ENCODE measurements around the gene EEA1.

DNA sequence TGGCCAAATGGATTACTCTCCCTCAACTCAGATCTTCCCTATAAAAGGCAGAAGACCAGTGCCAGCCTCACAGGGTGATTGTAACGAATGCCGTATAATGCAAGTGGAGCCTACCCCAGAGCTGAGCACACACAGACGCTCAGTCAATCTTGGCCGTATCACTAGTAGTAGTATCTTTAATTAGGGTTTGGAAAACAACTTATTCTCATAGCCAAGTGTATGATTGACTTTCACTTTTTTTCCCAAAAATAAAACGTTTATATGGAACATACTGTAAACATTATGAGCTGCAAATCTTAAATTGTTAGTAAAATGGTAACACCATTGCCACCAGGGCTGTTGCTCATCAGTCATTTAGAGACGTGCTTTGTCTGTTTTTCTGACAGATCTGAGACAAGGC lies 195.9 kb downstream of the EEA1 start:
- no peak for TF ChIP-seq TBL1XR1 (IDR thresholded peaks at IDR 0.05; ENCODE audit: low read depth, low read length)
- TF ChIP-seq POLR2A (IDR thresholded peaks at IDR 0.05; ENCODE audit: low read depth, low read length): no peak
- no peak for TF ChIP-seq CBFB (IDR thresholded peaks at IDR 0.05; ENCODE audit: low read depth)
- TF ChIP-seq, protein P1, sequence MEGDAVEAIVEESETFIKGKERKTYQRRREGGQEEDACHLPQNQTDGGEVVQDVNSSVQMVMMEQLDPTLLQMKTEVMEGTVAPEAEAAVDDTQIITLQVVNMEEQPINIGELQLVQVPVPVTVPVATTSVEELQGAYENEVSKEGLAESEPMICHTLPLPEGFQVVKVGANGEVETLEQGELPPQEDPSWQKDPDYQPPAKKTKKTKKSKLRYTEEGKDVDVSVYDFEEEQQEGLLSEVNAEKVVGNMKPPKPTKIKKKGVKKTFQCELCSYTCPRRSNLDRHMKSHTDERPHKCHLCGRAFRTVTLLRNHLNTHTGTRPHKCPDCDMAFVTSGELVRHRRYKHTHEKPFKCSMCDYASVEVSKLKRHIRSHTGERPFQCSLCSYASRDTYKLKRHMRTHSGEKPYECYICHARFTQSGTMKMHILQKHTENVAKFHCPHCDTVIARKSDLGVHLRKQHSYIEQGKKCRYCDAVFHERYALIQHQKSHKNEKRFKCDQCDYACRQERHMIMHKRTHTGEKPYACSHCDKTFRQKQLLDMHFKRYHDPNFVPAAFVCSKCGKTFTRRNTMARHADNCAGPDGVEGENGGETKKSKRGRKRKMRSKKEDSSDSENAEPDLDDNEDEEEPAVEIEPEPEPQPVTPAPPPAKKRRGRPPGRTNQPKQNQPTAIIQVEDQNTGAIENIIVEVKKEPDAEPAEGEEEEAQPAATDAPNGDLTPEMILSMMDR (IDR thresholded peaks at IDR 0.05 in 2 of 3, conservative IDR thresholded peaks at IDR 0.05 in 1 of 3; ENCODE audit: control insufficient read depth in 2 of 3, extremely low read depth in 1 of 3, insufficient read depth in 1 of 3, low read depth in 3 of 3, low read length in 3 of 3): no peak
- TF ChIP-seq, protein P2, sequence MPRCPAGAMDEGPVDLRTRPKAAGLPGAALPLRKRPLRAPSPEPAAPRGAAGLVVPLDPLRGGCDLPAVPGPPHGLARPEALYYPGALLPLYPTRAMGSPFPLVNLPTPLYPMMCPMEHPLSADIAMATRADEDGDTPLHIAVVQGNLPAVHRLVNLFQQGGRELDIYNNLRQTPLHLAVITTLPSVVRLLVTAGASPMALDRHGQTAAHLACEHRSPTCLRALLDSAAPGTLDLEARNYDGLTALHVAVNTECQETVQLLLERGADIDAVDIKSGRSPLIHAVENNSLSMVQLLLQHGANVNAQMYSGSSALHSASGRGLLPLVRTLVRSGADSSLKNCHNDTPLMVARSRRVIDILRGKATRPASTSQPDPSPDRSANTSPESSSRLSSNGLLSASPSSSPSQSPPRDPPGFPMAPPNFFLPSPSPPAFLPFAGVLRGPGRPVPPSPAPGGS (IDR thresholded peaks at IDR 0.05; ENCODE audit: borderline replicate concordance, insufficient read depth, low read depth, low read length, poor library complexity, severe bottlenecking): no peak
- no peak for TF ChIP-seq GABPA (IDR thresholded peaks at IDR 0.05; ENCODE audit: low read depth)
- TF ChIP-seq CREB1 (IDR thresholded peaks at IDR 0.05; ENCODE audit: low read depth): no peak
